GM21528 (cell line): Measurements from ENCODE around the gene MIDN.

Experiments used
- ATAC-seq: cut with Tn5 transposase; IDR thresholded peaks from one replicate; pipeline ENCODE4 v1.9.1; 2021; ENCODE audit warnings: mild to moderate bottlenecking, moderate library complexity; ENCODE audit not compliant: unreplicated experiment, low FRiP score

MIDN gene

DNA sequence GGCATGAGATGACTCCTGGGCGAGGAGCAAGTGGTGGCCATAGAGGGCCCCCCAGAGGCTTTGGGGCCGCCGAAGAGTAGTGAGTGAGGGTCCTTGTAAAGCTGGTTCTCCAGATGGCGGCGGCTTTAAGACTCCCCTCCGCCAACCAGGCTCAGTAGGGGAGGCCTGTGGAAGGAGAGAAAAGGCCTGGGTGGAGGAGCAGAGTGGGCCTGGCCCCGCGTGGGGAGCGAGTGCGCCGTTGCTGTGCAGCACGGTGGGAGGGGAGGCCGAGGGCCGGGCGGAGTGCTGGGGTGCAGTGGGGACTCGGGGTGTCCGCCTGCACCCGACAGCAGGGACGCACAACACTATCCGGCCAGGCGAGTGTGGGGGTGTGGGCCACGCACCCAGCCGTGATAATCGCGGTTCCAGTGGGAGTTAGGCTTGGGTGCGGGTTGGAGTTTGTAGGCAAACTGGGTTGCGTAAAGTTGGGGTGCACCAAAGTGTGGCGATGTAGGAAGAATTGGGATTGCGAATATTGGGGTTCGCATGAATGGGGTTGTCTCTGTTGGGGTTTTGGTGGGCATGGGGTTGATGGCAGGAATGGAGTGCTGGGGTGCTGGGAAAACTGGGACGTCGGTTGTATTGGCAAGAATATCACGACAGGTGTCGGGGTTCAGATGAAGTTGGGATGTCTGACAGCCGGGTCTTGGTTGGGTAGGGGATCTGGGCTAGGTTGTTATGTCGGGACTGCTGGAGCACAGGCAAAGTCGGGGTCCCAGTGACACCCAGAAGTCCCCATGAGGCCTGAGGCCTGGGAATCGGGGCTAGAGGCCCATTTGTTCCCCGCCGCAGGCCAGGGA, 20.1 kb downstream of the MIDN start:
- ATAC-seq, result no peak

DNA sequence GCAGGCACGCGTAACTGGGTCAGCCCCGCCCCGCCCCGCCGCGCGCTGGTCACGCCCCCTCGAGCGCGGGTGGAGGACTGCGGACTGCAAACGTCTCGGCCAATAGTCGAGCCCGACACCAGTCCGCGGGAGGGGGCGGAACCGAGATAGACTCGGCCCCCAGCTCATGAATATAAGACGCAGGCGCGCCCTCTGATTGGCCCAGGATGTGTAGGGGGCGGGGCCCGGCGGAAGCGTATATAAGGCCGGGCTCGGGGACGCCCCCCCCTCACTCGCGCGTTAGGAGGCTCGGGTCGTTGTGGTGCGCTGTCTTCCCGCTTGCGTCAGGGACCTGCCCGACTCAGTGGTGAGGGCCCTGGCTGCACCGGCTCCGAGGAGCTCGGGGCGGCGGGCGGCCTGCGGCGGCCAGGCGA, 20.7 kb downstream of the MIDN start, which contains the start of gene CIRBP:
Gene CIRBP (plus strand): TSS at position 268 of the 413 bp plus-strand sequence. CDS start 1,602 bp downstream, outside the sequence.
- ATAC-seq, result peak; percentile 53

DNA sequence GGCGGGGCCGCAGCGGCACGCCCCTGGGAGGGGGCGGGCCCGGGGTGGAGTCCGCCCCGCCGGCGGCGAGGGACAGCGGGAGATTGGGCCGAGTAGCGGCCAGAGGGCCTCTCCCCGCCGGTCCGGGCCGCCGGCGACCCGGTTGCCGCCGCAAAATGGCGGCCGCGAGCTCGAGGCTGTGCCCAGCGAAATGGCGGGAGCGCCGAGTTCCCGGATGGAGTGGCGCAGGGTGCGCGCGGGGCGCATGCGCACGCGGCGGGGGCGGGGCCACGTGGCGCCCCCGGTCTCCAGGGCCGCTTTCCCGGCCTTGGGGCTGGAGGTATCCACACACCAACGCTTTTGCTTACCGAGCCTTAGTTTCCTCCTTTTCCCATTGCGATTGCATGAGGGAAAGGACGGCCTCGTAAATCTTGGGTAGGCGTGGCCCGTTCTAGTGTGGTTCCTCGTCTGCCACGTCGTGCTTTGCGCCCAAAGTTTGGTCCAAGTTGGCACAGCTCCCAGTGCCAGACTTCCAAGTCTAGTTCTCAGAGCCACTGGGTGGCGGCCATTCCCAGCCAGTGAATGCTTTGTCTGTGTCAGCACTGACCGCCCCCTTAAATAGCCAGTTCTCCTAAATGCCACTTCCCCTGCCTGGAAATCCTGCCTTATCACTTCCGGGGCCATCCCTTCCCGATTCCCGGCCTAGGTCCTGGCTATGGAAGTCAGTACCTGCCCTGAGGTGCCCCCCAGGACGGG, 21.3 kb downstream of the MIDN start:
- peak; percentile 18 for ATAC-seq

DNA sequence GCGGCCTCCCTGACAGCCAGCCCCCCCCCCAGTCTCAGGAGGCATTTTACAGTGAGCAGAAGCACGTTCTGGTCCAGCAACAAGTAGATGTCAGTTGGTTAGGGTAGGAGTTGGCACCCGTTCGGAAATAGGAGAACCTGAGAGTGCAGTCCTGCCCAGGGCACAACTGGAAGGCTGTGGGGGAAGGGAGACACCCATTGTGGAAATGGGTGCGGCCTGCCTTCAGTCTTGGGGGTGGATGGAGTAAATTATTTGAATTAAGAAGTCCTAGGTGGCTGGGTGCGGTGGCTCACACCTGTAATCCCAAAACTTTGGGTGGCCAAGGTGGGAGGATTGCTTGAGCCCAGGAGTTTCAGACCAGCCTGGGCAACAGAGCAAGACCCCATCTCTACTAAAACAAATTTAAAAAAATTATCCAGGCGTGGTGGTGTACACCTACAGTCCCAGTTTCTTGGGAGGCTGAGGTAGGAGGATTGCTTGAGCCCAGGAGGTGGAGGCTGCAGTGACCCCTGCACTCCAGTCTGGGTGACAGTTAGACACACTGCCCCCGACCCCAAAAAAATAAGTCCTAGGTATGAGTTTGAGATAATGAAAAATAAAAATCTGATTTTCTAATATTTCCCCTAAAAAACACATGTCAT, 21.9 kb downstream of the MIDN start:
- ATAC-seq, result no peak

DNA sequence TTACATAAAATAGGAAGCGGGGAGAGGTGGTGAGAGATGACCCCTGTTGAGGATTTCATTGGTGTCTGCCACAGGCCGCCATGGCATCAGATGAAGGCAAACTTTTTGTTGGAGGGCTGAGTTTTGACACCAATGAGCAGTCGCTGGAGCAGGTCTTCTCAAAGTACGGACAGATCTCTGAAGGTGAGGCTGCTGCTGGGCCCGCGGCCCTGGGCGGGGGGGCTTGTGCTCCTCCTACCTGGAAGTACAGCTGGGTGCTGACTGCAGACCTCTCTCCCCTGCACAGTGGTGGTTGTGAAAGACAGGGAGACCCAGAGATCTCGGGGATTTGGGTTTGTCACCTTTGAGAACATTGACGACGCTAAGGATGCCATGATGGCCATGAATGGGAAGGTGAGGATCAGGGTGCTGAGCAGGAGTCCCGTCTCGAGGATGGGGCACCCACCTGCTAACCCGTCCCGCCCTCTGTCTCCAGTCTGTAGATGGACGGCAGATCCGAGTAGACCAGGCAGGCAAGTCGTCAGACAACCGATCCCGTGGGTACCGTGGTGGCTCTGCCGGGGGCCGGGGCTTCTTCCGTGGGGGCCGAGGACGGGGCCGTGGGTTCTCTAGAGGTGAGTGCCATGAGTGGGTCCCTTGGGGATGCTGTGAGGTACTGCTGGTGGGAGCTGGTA, 22.6 kb downstream of the MIDN start:
- ATAC-seq, result no peak

DNA sequence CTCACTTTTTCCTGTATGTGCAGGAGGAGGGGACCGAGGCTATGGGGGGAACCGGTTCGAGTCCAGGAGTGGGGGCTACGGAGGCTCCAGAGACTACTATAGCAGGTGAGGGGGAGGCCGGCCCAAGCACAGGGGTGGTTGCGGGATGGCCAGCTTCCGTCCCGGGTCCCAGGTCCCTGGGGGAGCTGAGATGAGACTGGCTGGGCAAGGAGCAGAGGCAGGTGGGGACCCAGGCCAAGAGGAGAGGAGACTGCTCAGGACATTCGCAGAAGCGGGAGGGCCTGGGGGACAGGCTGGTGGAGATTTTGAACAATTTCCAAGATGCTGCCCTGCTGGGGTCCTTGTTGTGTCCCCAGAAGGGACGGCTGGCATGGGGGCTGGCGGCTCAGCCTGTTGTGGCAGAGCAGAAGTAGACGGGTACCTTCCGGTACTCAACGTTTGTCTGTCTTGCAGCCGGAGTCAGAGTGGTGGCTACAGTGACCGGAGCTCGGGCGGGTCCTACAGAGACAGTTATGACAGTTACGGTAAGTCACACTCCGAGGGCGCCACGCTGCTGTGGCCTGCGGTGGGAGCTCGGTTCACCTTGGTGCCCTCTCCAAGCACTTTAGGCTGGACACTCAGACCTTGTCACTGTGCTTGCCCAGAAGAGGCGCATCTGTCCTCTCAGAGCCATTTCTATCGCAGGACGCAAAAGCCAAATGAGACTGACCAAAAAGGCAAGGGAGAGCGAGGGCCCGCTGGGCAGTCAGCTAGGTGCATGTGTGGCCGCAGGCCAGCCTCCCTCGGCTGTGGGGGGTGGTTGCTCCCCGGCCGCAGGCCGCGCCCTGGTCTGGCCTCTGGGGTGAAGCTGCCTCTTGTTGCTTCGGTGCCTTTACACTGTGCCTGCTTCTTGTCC, 23.4 kb downstream of the MIDN start:
- ATAC-seq, result no peak

DNA sequence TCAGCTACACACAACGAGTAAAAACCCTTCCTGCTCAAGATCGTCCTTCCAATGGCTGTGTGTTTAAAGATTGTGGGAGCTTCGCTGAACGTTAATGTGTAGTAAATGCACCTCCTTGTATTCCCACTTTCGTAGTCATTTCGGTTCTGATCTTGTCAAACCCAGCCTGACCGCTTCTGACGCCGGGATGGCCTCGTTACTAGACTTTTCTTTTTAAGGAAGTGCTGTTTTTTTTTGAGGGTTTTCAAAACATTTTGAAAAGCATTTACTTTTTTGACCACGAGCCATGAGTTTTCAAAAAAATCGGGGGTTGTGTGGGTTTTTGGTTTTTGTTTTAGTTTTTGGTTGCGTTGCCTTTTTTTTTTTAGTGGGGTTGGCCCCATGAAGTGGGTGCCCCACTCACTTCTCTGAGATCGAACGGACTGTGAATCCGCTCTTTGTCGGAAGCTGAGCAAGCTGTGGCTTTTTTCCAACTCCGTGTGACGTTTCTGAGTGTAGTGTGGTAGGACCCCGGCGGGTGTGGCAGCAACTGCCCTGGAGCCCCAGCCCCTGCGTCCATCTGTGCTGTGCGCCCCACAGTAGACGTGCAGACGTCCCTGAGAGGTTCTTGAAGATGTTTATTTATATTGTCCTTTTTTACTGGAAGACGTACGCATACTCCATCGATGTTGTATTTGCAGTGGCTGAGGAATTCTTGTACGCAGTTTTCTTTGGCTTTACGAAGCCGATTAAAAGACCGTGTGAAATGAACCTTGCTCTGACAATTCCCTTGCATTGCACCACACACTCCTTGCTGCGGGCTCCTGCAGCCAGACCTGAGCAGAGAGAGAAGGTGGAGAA, 24.3 kb downstream of the MIDN start:
- no peak for ATAC-seq

DNA sequence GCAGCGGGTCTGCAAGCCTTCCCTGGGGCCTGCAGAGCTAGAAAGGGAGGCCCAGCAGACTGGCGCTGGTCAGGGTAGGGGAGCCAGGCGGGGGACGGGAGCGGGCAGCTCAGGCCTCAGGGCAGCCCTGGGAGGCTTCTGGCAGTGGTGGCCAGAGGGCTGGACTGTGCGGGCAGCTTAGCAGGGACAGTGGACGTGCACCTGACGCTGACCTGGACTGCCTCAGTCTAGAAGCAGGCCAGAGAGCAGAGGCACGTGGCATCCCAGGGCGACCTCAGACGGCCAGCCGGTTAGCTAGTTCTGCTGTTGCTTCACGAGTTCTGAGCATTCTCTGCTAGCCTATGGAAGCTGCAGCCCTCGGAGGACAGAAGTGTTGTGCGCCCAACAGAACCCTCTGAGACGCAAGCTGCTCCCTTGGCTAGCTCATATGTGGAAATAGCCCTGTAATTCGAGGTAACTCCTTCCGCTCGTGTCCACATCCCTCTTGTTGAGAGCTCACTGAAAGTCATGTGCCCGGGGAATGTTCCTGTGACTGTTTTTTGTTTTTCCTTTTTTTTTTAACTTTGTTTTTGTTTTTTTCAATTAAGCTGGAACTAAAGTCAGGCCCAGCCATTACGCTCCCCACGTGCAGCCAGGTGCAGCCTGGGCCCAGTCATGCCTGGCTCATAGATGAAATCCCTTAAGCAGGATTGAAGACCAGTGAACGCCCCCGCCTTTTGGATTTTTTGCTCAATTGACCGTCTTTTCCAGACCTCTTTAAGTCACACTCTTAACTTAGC, 25.1 kb downstream of the MIDN start:
- no peak for ATAC-seq

DNA sequence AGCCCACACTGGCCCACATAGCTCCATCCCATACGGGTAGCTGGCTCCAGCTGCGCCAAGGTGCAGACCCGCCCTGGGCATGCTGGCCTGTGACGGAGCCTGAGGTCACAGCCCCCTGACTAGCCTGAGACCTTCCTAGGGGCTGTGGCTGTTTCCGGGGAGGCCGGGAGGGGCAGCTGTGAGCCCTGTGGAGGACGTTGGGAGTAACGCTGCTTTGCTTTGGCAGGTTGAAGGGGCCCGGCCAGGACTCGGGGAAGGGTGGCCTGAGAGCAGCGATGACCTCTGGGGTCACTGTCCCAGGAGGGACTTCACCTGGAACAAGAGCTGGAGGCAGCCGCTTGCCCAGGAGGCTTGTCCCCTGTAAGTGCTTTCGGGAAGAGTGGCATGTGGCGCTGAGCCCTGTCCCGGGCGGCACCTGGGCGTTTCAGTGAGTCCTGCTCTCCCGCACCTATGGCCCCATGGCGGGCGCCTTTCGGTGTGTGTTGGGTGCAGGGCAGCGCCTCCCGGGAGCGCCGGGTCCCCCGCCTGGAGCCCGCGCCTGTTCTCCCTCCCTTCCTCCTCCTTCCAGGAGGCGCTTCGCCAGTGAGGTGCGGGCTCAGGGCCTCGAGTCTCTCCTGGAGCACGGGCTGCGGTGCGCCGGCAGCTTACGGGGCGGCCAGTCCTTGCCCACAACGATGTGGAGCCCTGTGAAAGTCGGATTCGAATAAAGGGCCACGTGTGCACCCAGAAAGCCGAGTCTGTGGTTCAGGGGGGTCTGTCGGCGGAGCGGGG, 25.9 kb downstream of the MIDN start:
- ATAC-seq, result no peak

DNA sequence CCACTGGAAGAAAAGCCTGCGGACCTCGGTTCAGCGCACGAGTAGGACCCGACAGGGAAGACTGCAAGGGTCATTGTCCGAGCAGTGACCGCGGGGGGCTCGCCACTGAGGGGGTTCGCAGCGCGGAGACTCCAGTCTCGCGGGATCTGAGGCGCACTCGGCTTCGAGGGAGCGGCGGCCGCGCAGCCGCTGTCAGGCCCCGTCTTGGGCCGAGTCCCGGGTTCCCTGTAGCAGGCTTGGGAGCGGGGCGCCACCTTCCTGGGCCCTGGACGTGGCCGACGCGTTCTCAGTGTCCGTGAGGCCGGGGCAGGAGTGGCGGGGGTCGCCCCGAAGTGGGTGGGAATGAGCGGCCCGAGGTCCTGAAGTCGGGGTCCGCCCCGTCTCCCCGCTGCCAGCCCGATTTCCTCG, 26.5 kb downstream of the MIDN start:
- peak; percentile 2 for ATAC-seq

DNA sequence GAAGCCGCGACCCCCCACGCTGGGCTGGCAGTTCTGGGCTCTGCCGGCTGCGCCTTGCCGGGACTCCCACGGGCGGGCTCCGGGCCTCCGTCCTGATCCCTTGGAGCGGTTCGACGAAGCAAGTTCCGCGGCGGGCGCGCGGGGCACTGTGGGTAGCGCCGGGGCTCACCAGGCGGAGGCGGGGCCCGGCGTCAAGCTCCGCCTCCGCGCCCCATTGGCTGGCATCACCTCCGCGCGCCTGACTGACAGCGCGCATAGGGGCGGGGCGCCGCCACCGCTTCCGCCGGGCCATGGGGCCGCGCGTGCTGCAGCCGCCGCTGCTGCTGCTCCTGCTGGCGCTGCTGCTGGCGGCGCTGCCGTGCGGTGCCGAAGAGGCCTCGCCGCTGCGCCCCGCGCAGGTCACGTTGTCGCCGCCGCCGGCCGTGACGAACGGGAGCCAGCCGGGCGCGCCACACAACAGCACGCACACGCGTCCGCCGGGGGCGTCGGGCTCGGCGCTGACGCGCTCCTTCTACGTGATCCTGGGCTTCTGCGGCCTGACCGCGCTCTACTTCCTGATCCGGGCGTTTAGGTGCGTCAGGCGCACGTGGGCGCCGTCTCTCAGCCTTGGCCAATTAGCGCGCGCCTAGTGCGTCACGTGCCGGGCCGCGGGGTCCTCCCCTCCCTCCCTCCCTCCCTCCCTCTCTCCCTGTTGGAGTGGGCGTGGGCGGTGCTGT, 27.0 kb downstream of the MIDN start, which contains the start of gene FAM174C:
Gene FAM174C (plus strand): TSS at position 271 of the 716 bp plus-strand sequence. CDS start 20 bp downstream, at position 291.
- ATAC-seq, result peak; percentile 66

DNA sequence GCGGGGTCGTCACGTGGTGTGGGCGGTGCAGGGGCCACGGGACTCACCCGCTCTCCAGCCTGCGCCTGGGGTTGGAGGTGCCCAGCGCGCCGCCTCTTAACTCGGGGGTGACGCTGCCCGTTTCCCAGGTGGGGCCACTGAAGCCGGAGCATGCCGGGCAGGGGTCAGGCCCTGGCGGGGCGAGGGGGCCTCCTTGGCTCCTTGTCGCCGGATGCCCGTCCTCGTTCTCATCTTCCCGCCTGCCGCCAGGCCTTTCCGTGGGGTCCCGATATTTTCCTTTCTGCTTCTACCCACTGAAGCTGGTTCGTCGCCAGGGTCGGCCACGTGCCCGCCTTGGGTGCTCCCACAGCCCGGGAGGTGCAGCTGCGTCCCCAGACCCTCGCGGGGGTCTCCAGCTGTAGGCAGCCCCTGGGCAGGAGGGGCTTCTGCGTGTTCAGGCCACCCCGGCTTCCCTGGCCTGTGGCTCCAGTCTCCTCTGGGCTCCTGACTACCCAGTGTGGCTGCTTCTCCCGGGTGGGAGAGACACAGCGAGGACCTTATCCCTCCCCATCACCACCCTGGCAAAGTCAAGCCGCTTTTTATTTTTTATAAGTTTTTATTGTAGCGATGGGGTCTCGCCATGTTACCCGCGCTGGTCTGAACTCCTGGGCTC, 27.7 kb downstream of the MIDN start:
- no peak for ATAC-seq

DNA sequence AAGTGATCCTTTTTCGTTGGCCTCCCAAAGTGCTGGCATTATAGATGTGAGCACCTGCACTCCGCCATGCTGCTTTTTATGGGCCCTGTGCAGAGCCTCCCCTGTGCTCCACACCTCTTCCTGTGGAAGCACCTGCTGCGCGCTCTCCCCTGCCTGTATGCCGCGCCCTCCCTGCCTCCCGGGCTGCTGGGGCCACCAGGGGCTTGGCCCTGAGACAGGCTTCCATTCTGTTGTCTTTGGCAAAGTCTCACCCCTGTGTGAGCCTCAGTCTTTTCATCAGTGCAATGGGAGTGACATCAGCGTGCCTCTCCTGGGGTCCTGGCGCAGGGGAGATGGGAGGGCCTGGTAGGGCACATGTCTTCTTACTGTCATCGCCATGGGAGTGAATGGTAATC, 28.2 kb downstream of the MIDN start:
- ATAC-seq, result no peak

DNA sequence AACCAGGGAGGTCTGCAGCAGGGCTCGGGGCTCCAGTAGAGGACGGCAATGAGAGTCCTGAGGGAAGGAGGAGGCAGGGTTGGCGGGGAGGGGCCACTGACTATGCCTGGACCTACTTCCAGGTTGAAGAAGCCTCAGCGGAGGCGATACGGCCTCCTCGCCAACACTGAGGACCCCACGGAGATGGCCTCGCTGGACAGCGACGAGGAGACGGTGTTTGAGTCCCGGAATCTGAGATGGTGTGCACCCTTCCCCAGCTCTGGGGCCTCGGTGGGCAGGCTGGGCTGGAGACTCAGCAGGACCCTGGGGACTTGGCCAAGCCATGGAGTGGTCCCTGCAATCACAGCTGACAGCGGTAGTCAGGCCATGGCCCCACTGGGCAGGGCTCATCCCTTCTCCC, 28.7 kb downstream of the MIDN start:
- ATAC-seq, result no peak

DNA sequence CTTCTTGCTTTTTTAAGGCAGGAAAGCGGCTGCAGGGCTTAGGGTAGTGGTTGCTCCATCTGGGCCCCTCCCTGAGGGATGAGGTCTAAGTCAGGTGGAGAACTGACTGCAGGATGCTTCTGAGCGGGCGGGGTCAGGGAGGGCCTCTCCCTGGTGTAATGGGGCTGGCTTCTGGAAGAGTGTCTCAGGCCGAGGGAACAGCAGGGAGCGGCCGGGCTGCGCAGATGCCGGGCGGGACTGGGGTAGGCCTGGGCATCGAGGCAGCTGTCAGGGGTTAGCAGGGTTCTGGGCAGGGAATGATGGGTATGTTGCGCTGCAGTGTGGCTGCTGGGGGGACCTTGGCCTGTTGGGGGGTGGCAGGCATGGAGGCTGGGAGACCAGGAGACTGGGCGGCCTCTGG, 29.7 kb downstream of the MIDN start:
- no peak for ATAC-seq
